Measurements from ENCODE around the gene FBLIM1.

DNA sequence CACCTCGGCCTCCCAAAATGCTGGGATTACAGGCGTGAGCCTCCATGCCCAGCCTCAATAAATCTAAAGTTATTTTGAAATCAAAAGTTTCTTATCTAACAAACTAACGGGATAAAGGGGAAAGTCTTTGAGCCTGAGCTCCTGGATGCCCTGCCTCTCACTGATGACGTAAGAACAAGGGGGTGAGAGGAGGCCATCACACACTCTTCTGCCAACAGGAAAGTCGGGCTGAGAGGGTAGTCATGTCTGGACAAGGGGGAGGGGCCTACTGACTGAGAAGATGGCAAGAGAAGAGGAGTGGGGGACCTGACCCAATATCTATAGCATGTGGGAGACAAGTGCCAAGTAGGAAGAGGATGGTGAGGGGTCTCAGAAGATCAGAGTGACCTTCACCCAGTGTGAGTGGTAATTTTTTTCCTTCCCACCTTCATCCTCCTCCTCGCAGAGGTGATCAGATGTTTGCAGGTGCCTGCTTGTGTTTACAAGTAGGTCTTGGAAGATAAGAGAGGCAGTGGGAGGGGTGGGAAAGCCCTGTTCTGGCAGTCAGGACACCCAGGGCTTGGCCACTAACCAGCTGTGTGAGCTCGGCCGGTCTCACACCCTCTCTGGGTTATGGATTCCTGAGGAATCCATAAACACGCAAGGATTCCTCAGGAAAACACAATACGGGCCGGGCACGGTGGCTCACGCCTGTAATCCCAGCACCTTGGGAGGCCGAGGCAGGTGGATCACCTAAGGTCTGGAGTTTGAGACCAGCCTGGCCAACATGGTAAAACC lies 39.2 kb downstream of the FBLIM1 start:
- TF ChIP-seq, protein P1, sequence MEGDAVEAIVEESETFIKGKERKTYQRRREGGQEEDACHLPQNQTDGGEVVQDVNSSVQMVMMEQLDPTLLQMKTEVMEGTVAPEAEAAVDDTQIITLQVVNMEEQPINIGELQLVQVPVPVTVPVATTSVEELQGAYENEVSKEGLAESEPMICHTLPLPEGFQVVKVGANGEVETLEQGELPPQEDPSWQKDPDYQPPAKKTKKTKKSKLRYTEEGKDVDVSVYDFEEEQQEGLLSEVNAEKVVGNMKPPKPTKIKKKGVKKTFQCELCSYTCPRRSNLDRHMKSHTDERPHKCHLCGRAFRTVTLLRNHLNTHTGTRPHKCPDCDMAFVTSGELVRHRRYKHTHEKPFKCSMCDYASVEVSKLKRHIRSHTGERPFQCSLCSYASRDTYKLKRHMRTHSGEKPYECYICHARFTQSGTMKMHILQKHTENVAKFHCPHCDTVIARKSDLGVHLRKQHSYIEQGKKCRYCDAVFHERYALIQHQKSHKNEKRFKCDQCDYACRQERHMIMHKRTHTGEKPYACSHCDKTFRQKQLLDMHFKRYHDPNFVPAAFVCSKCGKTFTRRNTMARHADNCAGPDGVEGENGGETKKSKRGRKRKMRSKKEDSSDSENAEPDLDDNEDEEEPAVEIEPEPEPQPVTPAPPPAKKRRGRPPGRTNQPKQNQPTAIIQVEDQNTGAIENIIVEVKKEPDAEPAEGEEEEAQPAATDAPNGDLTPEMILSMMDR (IDR thresholded peaks at IDR 0.05) = no peak
- no peak for TF ChIP-seq POLR2A (IDR thresholded peaks at IDR 0.05)

Data from testis (tissue), 2 donors.